ENCODE results near the gene AVEN.
"Not testable (repeated sequence)": the region's sequence is repeated elsewhere in the genome, so short reads cannot be mapped to it uniquely, and the experiment has no call there.

AVEN gene

GRCh38 chr15:34039790-34040113, 748 bp upstream of the AVEN start:
- DNase-seq (ENCODE audit: low spot score) = no peak

- peak; percentile 91 for DNase-seq (ENCODE audit: low spot score)
Observed at GRCh38 chr15:34038023-34038870, 757 bp downstream of the AVEN start.

GRCh38 chr15:34031987-34032760, 6.8 kb downstream of the AVEN start:
- no peak for DNase-seq (ENCODE audit: low spot score)

- no peak for DNase-seq (ENCODE audit: low spot score)
Observed at GRCh38 chr15:34027606-34028005, 11.4 kb downstream of the AVEN start.

DNA sequence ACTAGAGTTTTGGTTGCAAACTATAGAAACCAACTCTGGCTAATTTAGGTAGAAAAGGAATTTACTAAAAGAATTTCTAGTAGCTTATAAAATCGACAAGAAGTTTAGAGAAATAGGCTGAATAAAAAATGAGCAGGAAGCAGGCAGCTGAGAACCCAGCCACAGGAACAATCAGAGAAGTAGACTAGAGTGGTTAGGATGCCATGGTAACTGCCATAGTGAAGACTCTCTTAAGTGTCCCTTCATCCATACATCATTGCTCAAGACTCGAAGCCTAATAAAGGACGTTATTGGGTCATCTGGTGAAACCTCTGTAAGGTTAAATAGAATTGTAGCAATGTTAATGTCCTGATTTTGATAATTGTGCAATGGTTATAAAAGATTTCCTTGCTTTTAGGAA, 13.8 kb downstream of the AVEN start:
- no peak for DNase-seq (ENCODE audit: low spot score)

DNA sequence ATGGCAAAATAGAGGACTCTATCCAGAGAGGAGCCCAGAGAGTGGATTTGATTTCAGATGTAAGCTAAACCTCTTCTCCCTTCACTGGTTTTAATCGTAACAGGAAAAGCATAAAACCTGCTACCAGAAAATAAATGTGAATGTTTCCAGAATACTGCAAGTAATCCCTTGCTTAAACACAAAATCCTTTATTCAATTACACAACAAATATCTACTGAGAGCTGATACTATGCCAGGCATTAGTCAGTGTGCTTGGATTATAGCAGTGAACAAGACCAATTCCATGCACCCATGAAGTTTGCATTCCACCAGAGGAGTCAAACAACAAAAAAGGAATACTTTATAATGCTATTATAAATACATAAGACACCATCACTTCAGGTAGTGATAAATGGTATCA, 15.1 kb downstream of the AVEN start:
- no peak for DNase-seq (ENCODE audit: low spot score)

DNA sequence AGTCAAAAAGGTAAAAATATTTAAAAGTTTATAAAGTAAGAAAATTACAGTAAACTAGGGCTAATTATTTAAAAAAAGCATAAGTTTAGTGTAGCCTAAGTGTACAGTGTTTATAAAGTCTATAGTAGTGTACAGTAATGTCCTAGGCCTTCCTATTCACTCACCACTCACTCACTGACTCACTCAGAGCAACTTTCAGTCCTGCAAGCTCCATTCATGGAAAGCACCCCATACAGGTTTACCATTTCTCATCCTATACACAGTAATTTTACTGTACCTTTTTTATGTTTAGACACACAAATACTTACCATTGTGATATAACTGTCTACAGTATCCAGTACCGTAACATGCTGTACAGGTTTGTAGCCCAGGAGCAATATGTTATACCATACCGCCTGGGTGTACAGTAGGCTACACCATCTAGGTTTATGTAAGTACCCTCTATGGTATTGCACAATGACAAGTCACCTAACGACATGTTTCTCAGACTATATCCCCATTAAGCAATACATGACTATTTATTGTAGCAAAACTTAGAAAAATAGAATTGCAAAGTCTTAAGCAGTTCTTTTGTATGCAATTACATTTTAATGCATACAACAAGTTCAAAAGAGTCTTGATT, 19.5 kb downstream of the AVEN start:
- DNase-seq (ENCODE audit: low spot score) = no peak

DNA sequence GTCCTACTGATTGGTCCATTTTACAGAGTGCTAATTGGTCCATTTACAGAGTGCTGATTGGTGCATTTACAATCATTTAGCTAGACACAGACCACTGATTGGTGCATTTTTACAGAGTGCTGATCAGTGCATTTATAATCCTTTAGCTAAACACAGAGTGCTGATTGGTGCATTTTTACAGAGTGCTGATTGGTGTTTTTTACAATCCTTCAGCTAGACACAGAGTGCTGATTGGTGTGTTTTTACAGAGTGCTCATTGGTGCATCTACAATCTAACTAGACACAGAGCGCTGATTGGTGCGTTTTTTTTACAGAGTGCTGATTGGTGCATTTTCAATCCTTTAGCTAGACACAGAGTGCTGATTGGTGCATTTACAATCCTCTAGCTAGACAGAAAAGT, 20.3 kb downstream of the AVEN start:
- DNase-seq (ENCODE audit: low spot score) = not testable (repeated sequence)

DNA sequence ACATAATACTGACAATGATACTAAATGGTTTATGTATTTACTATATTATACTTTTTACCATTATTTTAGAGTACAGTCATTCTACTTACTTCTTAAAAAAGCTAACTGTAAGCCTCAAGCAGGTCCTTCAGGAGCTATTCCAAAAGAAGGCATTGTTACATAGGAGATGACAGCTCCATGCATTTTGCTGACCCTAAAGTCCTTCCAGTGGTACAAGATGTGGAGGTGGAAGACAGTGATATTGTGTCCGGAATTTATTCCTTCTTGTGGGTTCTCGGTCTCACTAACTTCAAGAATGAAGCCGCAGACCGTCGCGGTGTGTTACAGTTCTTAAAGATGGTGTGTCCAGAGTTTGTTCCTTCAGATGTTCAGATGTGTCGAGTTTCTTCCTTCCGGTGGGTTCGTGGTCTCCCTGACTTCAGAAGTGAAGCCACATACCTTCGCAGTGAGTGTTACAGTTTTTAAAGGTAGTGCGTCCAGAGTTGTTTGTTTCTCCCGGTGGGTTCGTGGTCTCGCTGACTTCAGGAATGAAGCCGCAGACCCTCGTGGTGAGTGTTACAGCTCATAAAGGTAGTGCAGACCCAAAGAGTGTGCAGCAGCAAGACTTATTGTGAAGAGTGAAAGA, 20.9 kb downstream of the AVEN start:
- DNase-seq (ENCODE audit: low spot score) = no peak

- DNase-seq (ENCODE audit: low spot score) = no peak
Observed at GRCh38 chr15:34014556-34014955, 24.4 kb downstream of the AVEN start.

DNA sequence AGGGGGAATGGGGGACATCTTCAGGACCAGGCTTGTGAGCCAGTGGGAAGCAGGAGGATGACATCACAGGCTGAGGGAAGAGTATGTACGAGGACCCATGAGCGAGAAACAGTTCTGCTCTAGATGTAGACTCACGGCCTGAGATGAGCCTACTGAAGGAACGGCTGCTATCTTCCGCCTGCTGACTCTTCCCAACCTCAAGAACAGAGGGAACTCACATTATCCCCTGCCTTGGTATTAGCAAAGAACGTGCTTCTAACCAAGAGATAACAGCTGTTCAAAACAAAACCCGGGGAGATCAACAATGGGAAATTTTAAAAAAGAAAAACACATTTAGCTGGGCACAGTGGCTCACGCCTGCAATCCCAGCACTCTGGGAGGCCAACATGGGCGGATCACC, 25.3 kb downstream of the AVEN start:
- DNase-seq (ENCODE audit: low spot score) = no peak

DNA sequence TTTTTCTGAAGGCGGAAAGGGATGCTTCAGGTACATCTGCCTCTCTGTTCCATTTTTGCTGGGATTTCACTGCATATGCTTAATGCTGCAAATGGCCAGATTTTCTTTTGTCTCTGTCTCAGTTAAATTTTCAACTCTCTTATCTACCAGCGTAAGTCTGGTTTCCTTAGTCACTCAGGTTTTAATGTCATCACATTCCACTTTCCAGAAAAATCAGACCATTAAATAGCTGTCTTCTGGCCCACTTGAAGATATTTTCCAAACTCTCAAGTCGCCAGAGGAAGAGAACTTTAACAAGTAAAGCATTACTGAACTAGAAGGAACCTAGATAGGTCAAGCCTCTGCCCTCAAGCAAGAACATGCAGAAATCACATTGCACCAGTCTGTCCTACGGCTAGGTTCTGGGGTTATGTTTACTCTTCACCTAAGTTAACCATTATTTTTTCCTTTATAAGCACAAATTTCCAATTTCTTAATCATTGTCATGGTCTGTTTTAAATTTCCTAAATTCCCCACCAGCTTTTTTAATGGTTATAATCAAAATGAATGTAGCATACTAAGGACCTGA, 26.5 kb downstream of the AVEN start:
- no peak for DNase-seq (ENCODE audit: low spot score)

DNA sequence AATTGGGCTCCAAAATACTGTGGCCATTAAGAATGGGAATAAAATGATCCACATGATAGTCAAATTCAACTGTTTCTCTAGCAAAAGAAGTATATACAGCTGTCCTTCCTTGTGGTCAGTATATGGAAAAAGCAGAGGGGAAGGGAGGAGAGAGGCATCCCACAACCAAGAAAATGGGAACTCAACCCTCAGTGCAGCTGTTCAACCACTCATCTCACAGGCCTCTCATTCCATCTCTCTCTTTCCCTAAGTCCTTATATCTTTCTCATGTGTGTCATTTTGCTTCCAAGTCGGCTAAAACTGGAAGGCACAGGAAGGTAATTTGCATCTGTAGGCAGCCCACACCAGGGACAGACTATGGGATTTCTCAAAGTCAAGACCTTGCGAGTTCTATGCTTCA, 27.5 kb downstream of the AVEN start:
- DNase-seq (ENCODE audit: low spot score) = no peak

DNA sequence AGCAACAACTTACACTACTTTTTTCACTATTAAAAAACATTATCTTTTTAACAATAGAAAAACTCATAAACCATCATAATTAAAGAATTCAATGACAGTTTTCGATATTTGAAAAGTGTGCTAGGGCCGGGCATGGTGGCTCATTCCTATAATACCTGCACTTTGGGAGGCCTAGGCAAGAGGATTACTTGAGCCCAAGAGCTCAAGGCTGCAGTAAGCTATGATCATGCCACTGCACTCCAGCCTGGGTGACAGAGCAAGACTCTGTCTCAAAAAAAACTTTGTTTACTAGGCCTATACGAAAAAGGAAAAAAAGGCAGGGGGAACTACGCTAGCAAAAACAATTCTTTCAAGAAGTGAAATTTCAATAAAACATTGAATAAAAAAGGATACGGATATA, 28.1 kb downstream of the AVEN start:
- no peak for DNase-seq (ENCODE audit: low spot score)

DNA sequence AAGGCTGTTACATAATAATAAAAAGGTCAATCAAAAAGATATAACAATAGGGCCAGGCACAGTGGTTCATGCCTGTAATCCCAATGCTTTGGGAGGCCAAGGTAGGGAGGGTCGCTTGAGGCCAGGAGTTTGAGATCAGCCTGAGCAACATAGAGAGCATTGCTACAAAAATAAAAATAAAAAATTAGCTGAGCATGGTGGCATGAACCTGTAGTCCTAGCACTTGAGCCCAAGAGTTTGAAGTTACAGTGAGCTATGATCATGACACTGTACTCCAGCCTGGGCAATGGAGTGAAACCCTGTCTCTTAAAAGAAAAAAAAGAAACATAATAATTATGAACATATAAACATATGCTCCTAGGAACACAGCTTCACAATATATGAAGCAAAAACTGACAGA, 29.3 kb downstream of the AVEN start:
- DNase-seq (ENCODE audit: low spot score) = no peak

DNA sequence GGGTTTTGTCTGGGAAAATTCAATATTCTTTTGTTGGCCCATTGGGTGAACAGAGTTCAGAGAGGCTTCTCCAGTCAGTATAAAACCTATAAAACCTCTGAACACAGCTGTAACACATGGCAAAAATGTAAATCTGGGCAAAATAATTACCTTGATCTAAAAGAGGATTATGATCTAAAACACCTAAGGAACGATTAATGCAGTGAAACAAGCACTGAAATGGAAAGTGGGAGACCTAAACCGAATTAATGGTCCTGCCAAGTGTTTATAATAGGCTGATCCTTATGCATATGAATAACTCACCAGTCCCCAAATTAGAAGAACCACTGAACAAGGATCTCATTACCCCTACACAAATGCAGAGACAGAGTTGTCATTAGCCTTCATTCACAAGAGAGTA, 32.6 kb downstream of the AVEN start:
- no peak for DNase-seq (ENCODE audit: low spot score)

DNA sequence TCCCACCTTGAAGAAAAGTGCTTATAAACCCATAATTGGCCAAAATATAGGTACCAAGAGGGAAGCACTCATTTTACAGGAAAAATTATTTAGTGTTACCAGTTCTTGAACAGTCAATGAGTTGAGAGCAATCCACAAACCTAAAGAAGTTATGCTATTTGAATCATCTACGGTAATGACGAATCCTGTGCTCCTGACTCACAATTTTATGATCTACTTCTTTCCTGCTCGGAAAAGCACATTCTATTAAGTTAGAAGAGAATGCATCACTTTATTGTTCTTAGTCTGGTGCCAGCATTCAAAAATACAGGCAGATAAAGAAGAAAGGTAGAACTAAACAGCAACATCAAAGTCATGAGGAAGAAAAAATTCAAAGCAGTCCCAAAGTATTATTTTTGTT, 37.5 kb downstream of the AVEN start:
- no peak for DNase-seq (ENCODE audit: low spot score)

DNA sequence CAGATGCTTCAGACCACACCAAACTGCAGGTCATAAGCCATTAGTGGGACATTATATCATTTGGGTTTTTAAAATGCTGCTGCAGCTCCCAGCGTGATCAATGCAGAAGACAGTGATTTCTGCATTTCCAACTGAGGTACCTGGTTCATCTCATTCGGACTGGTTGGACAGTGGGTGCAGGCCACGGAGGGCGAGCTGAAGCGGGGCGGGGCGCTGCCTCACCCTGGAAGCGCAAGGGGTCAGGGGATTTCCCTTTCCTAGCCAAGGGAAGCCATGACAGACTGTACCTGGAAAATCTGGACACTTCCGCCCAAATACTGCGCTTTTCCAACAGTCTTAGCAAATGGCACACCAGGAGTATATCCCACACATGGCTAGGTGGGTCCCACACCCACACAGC, 43.3 kb downstream of the AVEN start:
- DNase-seq (ENCODE audit: low spot score) = not testable (repeated sequence)

GRCh38 chr15:33994005-33994615, 44.9 kb downstream of the AVEN start:
- DNase-seq (ENCODE audit: low spot score) = no peak

DNA sequence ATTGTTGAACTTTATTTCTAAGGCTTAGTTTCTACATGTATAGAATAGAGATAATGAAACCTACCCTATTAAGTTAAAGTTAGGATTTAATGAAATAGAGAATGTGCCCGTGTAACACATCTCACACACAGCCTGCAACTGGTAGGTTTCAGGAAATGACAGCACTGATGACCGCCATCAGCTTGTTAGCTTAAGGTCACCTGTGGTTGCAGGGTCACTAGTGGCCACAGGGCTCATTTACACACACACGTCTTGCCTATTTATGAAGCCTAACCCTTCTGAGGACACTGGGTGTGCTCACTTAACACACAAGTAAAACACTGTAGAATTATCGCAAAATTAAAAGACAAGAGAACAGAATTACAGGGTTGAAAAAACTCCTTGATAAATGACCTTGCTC, 50.6 kb downstream of the AVEN start:
- no peak for DNase-seq (ENCODE audit: low spot score)

- DNase-seq (ENCODE audit: low spot score) = no peak
Observed at GRCh38 chr15:33987444-33987843, 51.6 kb downstream of the AVEN start.

DNA sequence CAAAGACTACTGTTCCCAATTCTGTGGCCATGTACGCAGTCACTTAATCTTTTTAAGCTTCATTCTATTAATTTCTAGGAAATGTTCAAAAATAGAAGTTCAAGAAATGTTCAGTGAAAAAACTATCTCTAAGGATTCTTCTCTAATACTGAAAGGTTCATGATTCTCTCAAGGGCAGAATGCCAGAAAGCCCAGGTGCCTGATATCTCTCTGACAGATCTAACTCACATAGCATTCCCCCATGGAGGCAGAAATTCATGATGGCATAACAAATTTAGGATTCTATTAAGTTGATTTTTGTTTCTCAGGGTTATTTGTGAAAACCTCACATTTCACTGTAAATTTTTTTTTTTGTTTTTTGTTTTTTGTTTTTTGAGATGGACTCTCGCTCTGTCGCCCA, 53.3 kb downstream of the AVEN start:
- no peak for DNase-seq (ENCODE audit: low spot score)
